ENCODE results near the gene DAND5.

The DAND5 gene

DNA sequence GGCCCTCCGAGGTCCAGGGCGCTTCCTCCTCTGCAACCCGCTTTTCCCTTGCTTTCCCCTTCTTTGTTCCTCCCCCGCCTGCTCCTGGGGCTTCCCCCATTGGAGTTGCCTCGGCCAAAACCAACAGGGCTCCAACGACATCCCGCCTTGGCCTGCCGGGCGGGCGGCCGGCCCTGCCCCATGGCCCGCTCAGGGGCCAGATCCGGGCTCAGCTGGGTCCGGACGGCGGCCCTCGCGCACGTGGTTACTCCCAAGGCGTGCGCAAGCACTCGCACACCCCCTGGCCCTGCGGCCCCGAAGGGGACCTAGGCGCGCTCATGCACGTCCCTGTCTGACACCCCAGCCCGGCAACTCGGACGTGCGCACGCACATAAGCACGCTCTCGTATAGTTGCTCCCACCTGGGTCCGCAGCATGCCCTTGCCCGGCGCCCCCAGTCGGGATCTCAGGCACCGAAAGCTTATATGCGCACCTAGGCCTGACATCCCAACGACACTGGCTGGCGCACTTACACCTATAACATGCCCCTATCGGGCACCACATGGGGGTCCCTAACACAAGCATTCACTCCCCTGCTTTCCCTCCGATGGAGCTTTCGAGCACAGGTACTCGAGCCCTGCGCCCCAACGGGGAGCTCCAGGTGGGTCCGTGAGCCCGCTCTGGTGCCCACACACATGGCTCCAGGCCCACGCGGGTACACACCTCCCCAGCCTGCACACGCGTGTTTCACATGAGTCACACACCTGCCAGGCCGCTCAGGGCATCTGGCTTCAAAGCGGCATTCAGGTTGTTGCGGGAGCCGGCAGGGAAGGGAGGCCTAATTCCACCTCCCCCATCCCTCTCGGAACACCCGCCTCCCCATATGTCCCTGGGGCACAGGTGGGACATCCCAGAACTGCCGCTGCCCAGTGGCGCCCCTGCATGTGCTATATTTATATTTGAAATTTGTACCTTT lies 40.9 kb downstream of the DAND5 start:
- DNase-seq (ENCODE audit: low read depth): no peak

DNA sequence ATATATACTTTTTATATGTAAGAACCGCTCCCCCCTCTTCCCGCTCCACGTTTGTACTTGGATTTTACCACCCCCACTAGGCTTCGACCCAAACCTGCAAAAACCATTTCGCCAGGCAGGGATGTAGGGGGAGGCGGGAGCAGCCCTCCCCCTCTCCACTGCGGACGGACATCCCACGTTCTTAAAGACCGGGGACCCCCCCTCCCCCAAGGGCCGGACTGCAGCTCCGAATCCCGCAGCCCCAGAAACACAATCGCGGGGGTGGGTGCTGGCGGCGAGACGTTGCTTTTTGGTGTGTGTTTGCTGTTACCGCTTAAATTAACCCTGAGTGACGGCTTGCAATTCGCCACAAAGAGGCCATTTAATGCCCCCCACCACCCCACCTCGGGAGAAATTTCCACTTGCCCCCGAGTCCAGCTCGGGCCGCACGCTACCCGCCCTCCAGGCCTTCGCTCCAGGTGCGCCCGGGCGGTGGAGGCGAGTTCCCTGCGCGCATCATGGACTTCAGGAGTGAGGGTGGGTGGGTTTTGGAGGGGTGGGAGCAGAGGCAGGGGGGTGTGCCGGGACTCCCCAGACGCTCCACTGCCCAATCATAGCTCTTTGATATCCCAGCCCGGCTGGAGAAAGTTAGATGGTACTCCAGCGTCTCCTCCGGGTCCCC lies 41.7 kb downstream of the DAND5 start:
- DNase-seq (ENCODE audit: low read depth): no peak

DNA sequence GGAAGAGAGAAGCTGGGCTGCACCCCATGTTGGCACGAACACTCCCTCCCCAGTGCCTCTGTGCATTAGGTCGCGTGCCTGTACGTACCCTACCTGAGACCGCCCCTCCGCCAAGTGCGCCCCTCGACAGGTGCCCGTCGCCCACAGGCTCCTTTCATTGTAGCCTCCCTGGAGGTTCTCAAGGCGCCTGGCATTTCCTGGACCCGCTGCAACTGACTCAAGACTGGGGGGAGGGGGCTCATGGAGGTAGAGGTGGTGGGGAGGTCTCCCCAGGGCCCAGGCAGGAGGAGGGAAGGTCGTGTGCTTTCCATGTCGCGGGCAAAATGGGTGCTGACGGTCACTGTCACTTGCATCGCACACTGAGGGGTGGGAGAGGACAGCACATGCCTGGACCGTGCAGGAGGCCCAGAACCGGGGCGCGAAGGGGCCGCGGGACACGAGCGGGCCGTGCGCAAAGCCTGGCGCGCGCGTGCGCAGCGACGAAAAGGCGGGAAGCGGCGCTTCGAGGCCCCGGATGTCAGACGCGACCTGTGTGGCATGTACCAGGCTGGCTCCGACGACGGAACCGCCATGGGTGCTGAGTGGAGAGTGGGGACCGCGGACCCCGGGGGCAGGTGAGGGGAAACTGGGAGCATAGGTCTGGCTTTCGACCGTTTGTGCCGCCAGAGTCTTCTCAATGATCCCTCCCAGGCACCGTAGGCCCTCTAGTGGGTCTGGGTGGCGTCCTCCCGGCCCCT lies 42.4 kb downstream of the DAND5 start:
- DNase-seq (ENCODE audit: low read depth): no peak

DNA sequence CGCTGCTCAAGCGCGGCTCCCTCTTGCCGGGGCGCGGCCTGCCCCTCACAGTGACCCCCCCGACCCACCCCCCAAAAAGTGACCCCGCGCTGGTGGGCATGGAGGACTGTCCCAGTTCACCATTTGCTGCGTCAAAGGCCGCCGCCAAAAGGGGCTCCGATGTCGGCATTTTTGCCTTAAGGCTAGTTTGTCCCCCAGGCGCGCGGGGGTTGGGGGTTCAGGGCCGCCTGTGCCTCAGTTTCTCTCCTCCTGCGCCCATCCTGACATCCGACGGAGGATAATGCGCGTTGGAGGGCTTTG lies 43.0 kb downstream of the DAND5 start:
- no peak for DNase-seq (ENCODE audit: low read depth)

DNA sequence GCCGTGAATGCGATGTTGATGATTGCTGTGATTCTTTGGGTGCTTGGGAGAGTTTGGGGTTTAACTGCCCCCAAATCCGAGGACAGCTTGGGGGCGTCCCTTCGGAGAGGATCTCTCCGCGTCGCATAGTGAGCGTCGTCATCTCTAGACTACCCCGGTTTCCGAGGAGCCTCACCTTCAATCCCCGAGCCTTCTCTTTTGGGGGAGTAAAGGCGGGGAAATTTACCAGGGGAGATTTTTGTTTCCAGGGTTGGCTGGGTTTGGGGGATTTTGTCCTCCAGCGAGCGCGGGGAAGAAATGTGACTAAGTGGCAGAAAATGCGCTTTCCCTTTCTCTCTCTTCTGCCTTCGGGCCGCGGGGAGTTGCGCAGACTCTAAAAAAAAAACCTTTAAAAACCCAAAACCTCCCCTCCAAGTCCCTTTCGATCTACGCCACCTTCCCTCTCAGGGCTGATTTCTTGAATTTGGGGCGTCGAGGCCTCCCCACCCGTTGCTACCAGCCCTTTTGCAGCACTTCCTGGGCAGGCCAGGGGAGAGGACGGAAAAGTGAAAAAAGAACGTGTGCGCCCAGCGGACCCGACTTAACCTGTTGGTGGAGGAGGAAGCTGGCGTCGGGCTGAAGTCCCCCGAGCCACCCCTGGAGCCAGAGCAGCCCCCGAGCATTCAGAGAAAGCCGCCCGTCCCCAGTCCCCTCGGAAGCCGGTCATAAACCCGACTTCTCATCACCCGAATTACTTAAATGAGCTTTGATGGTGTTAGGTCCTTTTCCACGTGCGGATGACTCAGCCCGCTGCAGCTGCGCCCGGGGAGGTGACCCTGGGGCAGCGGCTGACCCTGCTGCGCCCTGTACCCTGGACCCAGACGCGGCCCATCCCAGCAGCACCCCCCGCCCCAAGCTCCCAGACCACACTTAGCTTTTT lies 43.6 kb downstream of the DAND5 start:
- DNase-seq (ENCODE audit: low read depth): no peak

GRCh38 chr19:13013649-13014048 lies 44.3 kb downstream of the DAND5 start:
- no peak for DNase-seq (ENCODE audit: low read depth)

GRCh38 chr19:13014101-13014920 lies 44.9 kb downstream of the DAND5 start:
- no peak for DNase-seq (ENCODE audit: low read depth)

DNA sequence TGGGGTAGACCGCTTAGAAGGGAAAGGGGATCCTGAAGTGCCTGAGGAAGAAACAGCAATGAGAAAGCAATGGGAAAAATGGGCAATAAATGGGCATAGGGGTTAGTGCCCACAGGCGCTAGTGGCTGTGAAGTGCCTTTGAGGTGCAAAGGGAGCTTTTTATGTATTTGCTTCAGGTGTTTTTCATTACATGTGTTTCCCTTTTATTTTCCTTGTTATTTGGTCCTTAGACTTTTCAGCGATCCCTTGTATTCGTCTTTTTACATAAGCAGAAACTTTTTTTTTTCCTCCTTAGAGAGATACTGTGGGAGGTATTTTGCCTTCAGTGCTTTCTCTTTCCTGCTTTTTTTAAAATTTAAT lies 45.5 kb downstream of the DAND5 start:
- DNase-seq (ENCODE audit: low read depth): no peak

- DNase-seq (ENCODE audit: low read depth): no peak
Measured at GRCh38 chr19:13015361-13016223, 46.2 kb downstream of the DAND5 start.

- no peak for DNase-seq (ENCODE audit: low read depth)
Measured at GRCh38 chr19:13016245-13016627, 46.9 kb downstream of the DAND5 start.

- DNase-seq (ENCODE audit: low read depth): no peak
Measured at GRCh38 chr19:13016628-13017305, 47.4 kb downstream of the DAND5 start.

- no peak for DNase-seq (ENCODE audit: low read depth)
Measured at GRCh38 chr19:13017306-13018034, 48.1 kb downstream of the DAND5 start.

GRCh38 chr19:13018035-13018914 lies 48.9 kb downstream of the DAND5 start:
- DNase-seq (ENCODE audit: low read depth): no peak

DNA sequence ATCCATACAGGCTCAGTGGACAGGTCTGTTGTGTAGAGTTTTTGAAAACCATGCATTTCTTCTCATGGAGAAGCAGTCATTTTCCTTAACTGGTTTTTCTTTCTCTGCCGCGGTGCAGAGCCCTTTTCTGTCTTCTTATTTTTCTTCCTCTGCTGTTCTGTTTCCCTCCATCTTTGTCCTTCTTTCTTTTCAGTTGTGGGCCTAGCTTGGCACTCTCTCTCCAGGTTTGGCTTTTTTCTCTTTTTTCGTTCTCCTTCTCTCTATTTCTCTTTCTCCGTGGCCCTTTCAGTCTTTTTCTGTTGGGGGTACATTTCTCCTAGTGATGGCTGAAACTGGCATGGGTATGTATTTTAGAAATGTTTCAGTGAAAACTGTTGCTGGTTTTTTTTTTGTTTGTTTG lies 50.0 kb downstream of the DAND5 start:
- no peak for DNase-seq (ENCODE audit: low read depth)

- no peak for DNase-seq (ENCODE audit: low read depth)
Measured at GRCh38 chr19:13020002-13020414, 50.6 kb downstream of the DAND5 start.

DNA sequence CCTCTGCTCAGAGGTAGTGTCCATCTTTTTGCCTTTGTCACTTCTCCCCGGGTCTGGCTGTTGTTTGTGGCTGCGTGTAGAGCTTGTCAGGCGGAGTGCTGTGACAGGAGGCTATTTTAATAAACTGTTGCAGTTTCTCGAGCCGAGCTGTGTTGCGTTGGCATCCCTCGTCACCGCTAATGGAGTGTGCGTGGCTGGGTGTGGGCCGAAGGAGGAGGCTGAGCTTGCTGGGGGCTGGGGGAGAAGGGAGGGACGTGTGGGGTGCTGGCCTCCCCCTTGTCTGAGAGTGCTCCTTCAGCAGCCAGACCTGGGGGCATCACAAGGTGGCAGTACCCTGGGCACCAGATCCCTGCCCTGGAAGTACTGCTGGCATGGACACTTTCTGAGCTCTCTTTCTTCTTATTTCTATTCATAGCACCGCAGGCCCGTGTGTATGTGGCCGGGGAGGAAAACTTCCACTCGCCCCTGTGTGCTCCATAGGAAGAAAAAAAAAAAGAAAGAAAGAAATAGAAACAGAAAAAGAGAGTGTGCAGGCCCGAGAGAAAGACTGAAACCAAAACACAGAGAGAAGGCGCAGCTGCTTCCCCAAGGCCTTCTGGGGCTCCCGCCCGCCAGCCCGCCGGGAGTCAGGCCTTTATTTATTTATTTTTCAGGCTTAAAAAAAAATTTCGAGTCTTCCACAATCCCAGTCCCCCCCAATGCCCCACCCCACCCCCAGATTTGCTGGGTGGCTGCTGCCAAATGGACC lies 52.9 kb downstream of the DAND5 start:
- DNase-seq (ENCODE audit: low read depth): no peak

All from activated T-cell treated with anti-CD3 and anti-CD28 coated beads for 48 hours (primary cell).